Type B pancreatic cell (in vitro differentiated cells): ENCODE results near the gene MCM8. TPM values are rescaled to one million over a fixed set of nuclear protein-coding genes. Genes with fewer than 3 reads are reported as not detected.
A peak's percentile ranks its signal among the peaks of the same experiment; 100 is the strongest.

Source experiments
- DNase-seq: peaks from one replicate; pipeline ENCODE4 v3.0.0; 2021; ENCODE audit warnings: mixed read lengths; ENCODE audit not compliant: unreplicated experiment; ENCODE audit errors: extremely low spot score
- H3K27ac Mint-ChIP-seq: 2 replicates; pipeline ENCODE4 v1.8.0; 2021; ENCODE audit warnings: mild to moderate bottlenecking, mixed read lengths
- H3K27me3 Mint-ChIP-seq: 2 replicates; pipeline ENCODE4 v1.8.0; 2021; ENCODE audit warnings: mixed read lengths
- H3K36me3 Mint-ChIP-seq: 2 replicates; pipeline ENCODE4 v1.8.0; 2021; ENCODE audit warnings: mixed read lengths
- H3K4me1 Mint-ChIP-seq: one replicate; pipeline ENCODE4 v1.8.0; 2021; ENCODE audit warnings: mixed read lengths; ENCODE audit not compliant: unreplicated experiment
- H3K4me3 Mint-ChIP-seq: 2 replicates; pipeline ENCODE4 v1.8.0; 2021; ENCODE audit warnings: mild to moderate bottlenecking, mixed read lengths
- H3K9me3 Mint-ChIP-seq: 2 replicates; pipeline ENCODE4 v1.8.0; 2021; ENCODE audit warnings: mixed read lengths
- total RNA-seq: library from RNA; stranded (reverse); gene quantifications from 2 replicates; pipeline ENCODE4 v1.2.1, GENCODE V29; 2021; ENCODE audit warnings: low replicate concordance
- TF ChIP-seq, protein P1 (sequence below): fragments of 200-600 bp; sonication (generic); conservative IDR thresholded peaks from 2 replicates; pipeline ENCODE4 v1.5.0; 2021; ENCODE audit warnings: antibody characterized with exemption, mild to moderate bottlenecking

The MCM8 gene
- total RNA-seq, 1 donor from 2014 or later: 19.9 TPM

DNA sequence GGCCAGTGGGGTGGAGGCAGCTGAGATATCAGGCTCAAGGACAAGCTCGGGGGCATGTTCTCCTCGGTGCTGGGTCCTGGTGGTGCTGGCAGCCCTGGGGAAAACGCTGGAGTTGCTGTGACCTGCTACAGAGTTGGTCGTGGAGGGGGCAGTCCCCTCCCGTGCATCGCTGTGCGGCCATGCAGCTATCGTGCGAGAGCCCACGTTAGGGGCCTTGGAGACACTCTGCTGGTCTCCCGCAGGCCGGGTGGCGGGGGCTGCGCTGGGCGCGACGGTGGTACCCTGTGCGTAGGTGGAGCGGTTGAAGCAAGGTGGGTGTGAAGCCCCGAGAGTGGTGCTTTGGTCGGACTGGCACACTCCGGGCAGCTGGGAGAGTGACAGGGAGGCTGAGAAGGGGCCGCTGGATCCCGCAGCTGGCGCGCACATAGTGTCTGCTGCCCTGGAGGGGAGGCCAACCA lies 91.4 kb downstream of the MCM8 start:
- peaks cover 14% of the 10 kb centered on the region for H3K36me3 Mint-ChIP-seq
- H3K27ac Mint-ChIP-seq: no peak overlapping the region
- no peaks in the 10 kb centered on the region for H3K9me3 Mint-ChIP-seq
- H3K27me3 Mint-ChIP-seq: no peaks in the 10 kb centered on the region
- TF ChIP-seq, protein P1, sequence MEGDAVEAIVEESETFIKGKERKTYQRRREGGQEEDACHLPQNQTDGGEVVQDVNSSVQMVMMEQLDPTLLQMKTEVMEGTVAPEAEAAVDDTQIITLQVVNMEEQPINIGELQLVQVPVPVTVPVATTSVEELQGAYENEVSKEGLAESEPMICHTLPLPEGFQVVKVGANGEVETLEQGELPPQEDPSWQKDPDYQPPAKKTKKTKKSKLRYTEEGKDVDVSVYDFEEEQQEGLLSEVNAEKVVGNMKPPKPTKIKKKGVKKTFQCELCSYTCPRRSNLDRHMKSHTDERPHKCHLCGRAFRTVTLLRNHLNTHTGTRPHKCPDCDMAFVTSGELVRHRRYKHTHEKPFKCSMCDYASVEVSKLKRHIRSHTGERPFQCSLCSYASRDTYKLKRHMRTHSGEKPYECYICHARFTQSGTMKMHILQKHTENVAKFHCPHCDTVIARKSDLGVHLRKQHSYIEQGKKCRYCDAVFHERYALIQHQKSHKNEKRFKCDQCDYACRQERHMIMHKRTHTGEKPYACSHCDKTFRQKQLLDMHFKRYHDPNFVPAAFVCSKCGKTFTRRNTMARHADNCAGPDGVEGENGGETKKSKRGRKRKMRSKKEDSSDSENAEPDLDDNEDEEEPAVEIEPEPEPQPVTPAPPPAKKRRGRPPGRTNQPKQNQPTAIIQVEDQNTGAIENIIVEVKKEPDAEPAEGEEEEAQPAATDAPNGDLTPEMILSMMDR: no peak
- no peak overlapping the region for H3K4me3 Mint-ChIP-seq
- no peaks in the 10 kb centered on the region for H3K4me1 Mint-ChIP-seq
- no peak for DNase-seq

DNA sequence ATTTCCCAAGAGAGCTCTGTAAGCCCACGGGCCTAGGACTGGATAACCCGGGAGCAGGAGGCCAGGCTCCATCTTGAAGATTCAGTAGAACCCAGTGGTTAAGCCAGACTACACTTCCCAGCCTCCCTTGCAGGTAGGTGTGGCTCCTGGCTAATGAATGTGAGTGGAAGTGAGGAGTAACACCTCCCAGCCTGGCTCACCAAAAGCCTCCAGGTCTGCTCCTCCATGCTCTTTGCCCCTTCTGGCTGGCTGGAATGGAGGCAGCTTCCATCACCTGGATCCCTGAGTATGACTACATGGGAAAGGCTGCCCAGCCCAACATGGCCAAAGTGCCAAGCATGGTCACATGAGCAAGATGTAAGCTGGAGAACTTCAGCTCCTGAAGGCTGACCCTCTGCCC lies 93.7 kb downstream of the MCM8 start:
- H3K27ac Mint-ChIP-seq: no peak overlapping the region
- peaks cover 19% of the 10 kb centered on the region for H3K36me3 Mint-ChIP-seq
- peaks cover 4% of the 10 kb centered on the region for H3K27me3 Mint-ChIP-seq
- no peak for DNase-seq
- no peak overlapping the region for H3K4me3 Mint-ChIP-seq
- TF ChIP-seq, protein P1: no peak
- H3K9me3 Mint-ChIP-seq: no peaks in the 10 kb centered on the region
- no peaks in the 10 kb centered on the region for H3K4me1 Mint-ChIP-seq

DNA sequence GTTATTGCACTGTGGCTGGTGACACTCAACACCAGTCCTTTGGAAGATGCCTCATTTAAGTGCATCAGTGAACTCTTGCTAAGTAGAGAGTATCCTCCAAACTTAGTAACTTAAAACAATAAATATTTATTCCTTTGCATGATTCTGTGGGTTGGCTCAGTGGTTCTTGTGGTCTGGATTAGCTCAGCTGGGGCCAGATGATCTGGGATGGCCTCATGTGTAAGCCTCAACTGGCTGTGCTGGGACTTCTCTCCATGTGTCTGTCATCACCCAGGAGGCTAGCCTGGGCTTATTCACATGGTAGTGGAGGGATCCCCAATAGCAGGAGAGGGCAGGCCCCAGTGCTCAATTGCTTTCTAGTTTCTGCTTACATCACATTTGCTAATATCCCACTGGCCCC lies 95.1 kb downstream of the MCM8 start:
- Mint-ChIP-seq H3K27me3 (peaks cover 13% of the 10 kb centered on the region), H3K27ac (no peak overlapping the region), H3K9me3 (no peaks in the 10 kb centered on the region), H3K4me3 (no peak overlapping the region), H3K36me3 (peaks cover 11% of the 10 kb centered on the region), H3K4me1 (no peaks in the 10 kb centered on the region)
- DNase-seq: no peak
- TF ChIP-seq, protein P1: no peak

DNA sequence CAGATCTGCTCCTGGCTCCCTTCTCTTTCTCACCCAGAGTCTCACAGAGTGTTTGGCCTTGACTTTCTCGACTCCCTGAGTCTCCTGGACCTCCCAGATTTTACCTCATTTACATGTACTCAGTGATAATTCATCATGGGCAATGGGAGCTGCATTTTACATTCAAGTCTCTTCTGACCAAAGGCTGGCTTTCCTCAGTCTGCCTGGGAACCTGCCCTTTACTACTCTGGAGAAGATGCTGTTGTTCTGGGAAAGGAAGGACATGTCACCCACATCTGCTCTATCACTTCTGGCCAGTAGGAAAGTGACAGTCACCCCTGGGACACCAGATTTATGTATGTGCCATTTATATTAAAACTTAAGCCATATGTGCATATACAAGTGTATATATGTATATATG lies 96.0 kb downstream of the MCM8 start:
- Mint-ChIP-seq H3K27me3 (peaks cover 22% of the 10 kb centered on the region), H3K36me3 (peaks cover 8% of the 10 kb centered on the region), H3K9me3 (no peaks in the 10 kb centered on the region), H3K4me1 (no peaks in the 10 kb centered on the region), H3K4me3 (no peak overlapping the region), H3K27ac (no peak overlapping the region)
- DNase-seq: no peak
- TF ChIP-seq, protein P1: no peak

DNA sequence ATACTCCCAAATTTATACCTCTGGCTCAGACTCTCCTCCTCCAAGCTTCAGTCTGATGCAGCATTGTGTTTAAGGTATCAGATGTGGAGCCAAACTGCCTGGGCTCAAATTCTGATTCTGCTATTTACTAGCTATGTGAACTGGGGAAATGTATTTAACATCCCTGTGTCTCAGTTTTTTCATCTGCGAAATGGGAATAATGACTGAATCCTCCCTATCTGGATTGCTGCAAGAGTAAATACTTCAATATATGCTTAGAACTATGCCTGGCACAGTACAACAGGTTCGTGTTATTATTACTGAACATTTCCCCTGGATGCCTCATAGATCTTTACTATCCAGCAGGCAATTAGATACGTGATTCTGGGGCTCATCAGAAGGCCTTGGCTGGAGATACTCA lies 97.9 kb downstream of the MCM8 start:
- no peak overlapping the region for H3K27ac Mint-ChIP-seq
- H3K4me3 Mint-ChIP-seq: peak overlapping the region; percentile 43
- no peak for DNase-seq
- H3K9me3 Mint-ChIP-seq: no peaks in the 10 kb centered on the region
- H3K36me3 Mint-ChIP-seq: peaks cover 4% of the 10 kb centered on the region
- peaks cover 35% of the 10 kb centered on the region for H3K27me3 Mint-ChIP-seq
- TF ChIP-seq, protein P1: no peak
- peaks cover 6% of the 10 kb centered on the region for H3K4me1 Mint-ChIP-seq

Other genes with a start within 250 kb of the MCM8 start
- 4.1 and 6.2 TPM in 2 replicates for gene SHLD1, start 200.3 kb upstream of the MCM8 start, total RNA-seq
- gene CHGB, start 39.1 kb upstream of the MCM8 start, total RNA-seq: 19.6 and 31.2 TPM in 2 replicates
- 11.6 and 11.9 TPM in 2 replicates for gene TRMT6, start 119 bp upstream of the MCM8 start, total RNA-seq
- 43.6 and 45.0 TPM in 2 replicates for gene CRLS1, start 55.5 kb downstream of the MCM8 start, total RNA-seq
- 9.9 and 12.5 TPM in 2 replicates for gene LRRN4, start 103.4 kb downstream of the MCM8 start, total RNA-seq
- 7.1 and 11.5 TPM in 2 replicates for gene FERMT1, start 172.4 kb downstream of the MCM8 start, total RNA-seq